PFSK-1 (cell line): ENCODE results near the gene ADCY4.

Experiments used
- FOXP2 ChIP-seq: optimal IDR thresholded peaks from 2 replicates; pipeline ENCODE3; 2011; ENCODE audit warnings: borderline replicate concordance, control low read depth, inconsistent platforms; ENCODE audit not compliant: insufficient read depth; ENCODE audit errors: extremely low read length, extremely low read depth
- POLR2AphosphoS5 ChIP-seq: IDR thresholded peaks from 2 replicates; pipeline ENCODE4 v1.6.1; 2012; ENCODE audit warnings: low read depth, mild to moderate bottlenecking, control low read depth, low read length, moderate library complexity
- SIN3A ChIP-seq: IDR thresholded peaks from 2 replicates; pipeline ENCODE4 v1.6.1; 2012; ENCODE audit warnings: mild to moderate bottlenecking, low read length, moderate library complexity, borderline replicate concordance; ENCODE audit not compliant: insufficient read depth
- TAF1 ChIP-seq: IDR thresholded peaks from 2 replicates; pipeline ENCODE4 v1.6.1; 2012; ENCODE audit warnings: low read length, control low read depth, borderline replicate concordance; ENCODE audit not compliant: insufficient read depth
- TF ChIP-seq, protein P1 (sequence below), 2 experiments: IDR thresholded peaks; 2 replicates each; pipeline versions ENCODE4 v1.6.1 to v1.8.0; 2011 to 2012; ENCODE audit warnings: low read depth in 2 of 2, low read length in 2 of 2, control low read depth in 1 of 2, inconsistent platforms in 1 of 2, mild to moderate bottlenecking in 1 of 2, moderate library complexity in 1 of 2; ENCODE audit not compliant: insufficient read depth in 1 of 2

The ADCY4 gene

DNA sequence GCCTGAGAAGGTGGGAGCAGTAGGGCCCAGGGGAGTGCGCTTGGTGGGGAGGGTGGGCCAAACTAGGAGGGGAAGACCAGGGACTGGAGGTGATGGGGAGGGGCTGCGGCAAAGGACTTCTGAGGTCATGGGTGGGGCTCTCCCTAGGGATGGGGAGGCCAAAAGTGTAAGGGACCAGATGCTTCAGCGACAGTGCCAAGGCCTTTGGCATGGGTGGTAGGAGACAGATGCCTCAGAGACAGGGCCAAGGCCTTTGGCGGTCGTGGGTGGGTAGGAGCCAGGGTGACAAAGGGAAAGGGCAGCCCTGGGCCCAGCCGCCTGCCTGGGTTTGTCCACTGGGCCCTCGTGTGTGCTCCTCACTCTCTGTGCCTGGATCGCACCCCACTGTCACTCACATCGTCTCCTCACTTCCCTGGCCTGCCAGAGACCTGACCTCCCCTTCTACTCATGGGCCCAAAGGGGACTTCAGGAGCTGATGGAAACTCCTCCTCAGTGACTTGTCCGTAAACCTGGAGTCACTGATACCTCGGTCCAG lies 50.3 kb downstream of the ADCY4 start:
- TF ChIP-seq FOXP2 (no peak), TAF1 (no peak), POLR2AphosphoS5 (no peak)
- TF ChIP-seq, protein P1, sequence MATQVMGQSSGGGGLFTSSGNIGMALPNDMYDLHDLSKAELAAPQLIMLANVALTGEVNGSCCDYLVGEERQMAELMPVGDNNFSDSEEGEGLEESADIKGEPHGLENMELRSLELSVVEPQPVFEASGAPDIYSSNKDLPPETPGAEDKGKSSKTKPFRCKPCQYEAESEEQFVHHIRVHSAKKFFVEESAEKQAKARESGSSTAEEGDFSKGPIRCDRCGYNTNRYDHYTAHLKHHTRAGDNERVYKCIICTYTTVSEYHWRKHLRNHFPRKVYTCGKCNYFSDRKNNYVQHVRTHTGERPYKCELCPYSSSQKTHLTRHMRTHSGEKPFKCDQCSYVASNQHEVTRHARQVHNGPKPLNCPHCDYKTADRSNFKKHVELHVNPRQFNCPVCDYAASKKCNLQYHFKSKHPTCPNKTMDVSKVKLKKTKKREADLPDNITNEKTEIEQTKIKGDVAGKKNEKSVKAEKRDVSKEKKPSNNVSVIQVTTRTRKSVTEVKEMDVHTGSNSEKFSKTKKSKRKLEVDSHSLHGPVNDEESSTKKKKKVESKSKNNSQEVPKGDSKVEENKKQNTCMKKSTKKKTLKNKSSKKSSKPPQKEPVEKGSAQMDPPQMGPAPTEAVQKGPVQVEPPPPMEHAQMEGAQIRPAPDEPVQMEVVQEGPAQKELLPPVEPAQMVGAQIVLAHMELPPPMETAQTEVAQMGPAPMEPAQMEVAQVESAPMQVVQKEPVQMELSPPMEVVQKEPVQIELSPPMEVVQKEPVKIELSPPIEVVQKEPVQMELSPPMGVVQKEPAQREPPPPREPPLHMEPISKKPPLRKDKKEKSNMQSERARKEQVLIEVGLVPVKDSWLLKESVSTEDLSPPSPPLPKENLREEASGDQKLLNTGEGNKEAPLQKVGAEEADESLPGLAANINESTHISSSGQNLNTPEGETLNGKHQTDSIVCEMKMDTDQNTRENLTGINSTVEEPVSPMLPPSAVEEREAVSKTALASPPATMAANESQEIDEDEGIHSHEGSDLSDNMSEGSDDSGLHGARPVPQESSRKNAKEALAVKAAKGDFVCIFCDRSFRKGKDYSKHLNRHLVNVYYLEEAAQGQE (IDR thresholded peaks at IDR 0.05; ENCODE audit: insufficient read depth in 1 of 2, low read depth in 2 of 2, low read length in 2 of 2) = no peak

DNA sequence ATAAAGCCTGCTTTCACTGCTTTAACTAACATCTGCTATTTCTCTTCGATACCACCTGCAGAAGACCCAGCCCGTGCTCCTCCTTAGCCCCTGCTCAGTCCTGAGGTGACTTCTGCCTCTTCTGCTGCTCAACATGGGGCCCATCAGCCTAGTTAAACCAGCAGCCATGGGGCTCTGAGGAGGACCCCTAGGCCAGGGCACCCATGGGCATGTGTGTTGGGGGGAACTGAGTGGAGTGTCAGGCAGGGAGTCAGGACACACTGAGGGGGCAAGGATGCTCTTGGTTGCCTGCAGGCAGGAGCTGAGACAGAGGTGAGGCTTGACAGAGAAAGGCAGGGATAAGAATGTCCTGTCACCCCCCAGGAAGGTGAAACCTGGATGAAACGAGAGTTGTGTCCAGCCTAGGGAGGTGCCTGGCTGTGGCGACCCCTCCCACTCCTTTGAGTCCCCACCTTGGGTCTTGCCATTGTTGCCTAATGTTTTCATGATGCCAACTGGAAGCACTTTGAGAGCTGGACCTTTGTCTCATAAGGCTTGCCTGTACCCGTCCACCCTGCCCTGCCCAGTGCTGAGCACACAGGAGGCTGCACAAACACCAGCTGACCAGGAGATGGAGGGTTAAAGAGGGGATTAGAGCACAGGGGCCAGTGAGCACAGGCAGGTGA lies 50.9 kb downstream of the ADCY4 start:
- TF ChIP-seq SIN3A (no peak), POLR2AphosphoS5 (no peak), FOXP2 (no peak), TAF1 (no peak)
- TF ChIP-seq, protein P1 (IDR thresholded peaks at IDR 0.05; ENCODE audit: insufficient read depth in 1 of 2, low read depth in 2 of 2, low read length in 2 of 2) = no peak

DNA sequence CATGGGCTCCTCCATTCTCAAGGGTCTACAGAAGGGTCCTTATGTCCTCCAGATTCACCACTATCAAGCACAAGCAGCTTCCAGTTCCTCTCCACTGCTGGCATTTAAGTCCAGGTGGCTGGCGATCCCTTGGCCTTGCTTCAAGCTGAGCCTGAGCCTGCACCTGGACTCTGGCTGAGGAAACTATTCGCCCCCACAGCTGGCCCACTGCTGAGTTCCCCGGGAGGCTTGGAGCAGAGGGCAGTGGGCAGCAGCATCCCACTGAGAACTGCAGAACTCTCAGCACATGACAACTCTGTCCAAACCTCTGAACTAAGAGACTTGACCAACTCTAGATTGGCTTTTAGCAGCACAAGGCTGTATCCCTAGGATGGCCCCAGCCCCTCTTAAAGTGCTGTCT lies 52.1 kb downstream of the ADCY4 start:
- TF ChIP-seq TAF1 (no peak), FOXP2 (no peak), POLR2AphosphoS5 (no peak), SIN3A (no peak)
- TF ChIP-seq, protein P1 (IDR thresholded peaks at IDR 0.05; ENCODE audit: insufficient read depth in 1 of 2, low read depth in 2 of 2, low read length in 2 of 2) = no peak

DNA sequence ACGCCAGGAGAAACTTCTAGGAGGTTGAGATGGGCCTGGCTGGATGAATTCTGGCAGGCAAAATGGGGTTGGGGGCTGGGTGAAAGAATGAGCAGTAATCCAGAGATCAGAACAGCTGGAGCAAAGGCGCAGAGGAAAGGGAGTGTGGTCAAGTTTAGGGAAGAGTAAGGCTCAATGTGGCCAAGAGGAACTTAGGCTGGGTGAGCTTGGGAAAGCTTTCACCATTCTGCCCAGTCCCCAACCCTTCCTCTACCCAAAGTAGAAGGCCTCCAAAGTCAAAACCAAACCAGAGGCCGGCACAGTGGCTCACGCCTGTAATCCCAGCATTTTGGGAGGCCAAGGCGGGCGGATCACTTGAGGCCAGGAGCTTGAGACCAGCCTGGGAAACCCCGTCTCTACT lies 53.2 kb downstream of the ADCY4 start:
- TF ChIP-seq, protein P1 (IDR thresholded peaks at IDR 0.05; ENCODE audit: insufficient read depth in 1 of 2, low read depth in 2 of 2, low read length in 2 of 2) = no peak
- no peak for TF ChIP-seq POLR2AphosphoS5
- no peak for TF ChIP-seq TAF1
- no peak for TF ChIP-seq FOXP2
- no peak for TF ChIP-seq SIN3A
